ENCODE measurements around the gene UCP3.

The UCP3 gene

DNA sequence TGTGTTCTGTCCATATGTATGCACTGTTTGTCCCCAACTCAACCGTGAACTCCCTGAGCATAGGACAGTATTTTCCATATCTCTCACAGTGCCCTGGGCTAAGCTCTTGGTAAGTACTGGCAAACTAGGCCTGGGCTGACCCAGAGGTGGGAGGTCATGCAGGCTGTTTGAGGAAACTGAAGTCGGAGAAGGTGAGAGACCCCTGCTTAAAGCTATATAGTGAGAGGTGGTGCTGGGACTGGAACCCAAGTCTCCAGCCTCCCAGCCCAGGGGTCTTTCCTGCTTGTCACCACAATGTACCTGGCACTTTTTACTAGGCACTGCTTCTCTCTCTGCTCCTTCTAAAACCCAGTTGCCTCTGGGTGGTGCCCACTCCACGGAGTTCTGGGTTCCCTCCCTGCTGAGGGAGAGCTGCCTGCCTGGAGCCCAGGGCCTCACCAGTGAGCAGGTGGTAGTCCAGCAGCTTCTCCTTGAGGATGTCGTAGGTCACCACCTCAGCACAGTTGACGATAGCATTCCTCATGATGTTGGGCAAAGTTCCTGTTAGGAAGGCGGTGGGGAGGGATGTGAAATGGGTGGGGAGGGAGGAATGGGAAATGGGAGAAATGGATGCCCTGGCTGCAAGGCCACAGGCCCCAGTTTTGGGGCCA lies 4.7 kb downstream of the UCP3 start:
- Histone ChIP-seq H4K20me1 (ENCODE audit: low read depth, low read length) (no peaks in the 10 kb centered on the region), H3K79me2 (ENCODE audit: insufficient read depth, low read length) (no peaks in the 10 kb centered on the region), H3K4me3 (ENCODE audit: insufficient read depth, low read length, poor library complexity, severe bottlenecking) (no peak overlapping the region), H3K9me2 (replicated peaks; ENCODE audit: insufficient read depth, low read length) (no peaks in the 10 kb centered on the region), H3K9me3 (ENCODE audit: insufficient read depth, low read length) (no peaks in the 10 kb centered on the region), H3F3A (ENCODE audit: insufficient read depth) (no peaks in the 10 kb centered on the region), H3K9ac (ENCODE audit: low read length) (no peak overlapping the region), H3K27ac (ENCODE audit: low read depth, low read length) (no peak overlapping the region), H3K27me3 (ENCODE audit: low read length) (no peaks in the 10 kb centered on the region), H2AFZ (ENCODE audit: low read depth, low read length, severe bottlenecking) (no peak overlapping the region), H3K4me2 (ENCODE audit: low read depth, low read length, poor library complexity, severe bottlenecking) (no peak overlapping the region), H3K36me3 (ENCODE audit: low read length) (no peaks in the 10 kb centered on the region)
- TF ChIP-seq EZH2phosphoT487 (conservative IDR thresholded peaks at IDR 0.05; ENCODE audit: low read length), result no peak
- TF ChIP-seq, protein P1, sequence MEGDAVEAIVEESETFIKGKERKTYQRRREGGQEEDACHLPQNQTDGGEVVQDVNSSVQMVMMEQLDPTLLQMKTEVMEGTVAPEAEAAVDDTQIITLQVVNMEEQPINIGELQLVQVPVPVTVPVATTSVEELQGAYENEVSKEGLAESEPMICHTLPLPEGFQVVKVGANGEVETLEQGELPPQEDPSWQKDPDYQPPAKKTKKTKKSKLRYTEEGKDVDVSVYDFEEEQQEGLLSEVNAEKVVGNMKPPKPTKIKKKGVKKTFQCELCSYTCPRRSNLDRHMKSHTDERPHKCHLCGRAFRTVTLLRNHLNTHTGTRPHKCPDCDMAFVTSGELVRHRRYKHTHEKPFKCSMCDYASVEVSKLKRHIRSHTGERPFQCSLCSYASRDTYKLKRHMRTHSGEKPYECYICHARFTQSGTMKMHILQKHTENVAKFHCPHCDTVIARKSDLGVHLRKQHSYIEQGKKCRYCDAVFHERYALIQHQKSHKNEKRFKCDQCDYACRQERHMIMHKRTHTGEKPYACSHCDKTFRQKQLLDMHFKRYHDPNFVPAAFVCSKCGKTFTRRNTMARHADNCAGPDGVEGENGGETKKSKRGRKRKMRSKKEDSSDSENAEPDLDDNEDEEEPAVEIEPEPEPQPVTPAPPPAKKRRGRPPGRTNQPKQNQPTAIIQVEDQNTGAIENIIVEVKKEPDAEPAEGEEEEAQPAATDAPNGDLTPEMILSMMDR (IDR thresholded peaks at IDR 0.05; ENCODE audit: insufficient read depth, low read length, poor library complexity, severe bottlenecking), result no peak

DNA sequence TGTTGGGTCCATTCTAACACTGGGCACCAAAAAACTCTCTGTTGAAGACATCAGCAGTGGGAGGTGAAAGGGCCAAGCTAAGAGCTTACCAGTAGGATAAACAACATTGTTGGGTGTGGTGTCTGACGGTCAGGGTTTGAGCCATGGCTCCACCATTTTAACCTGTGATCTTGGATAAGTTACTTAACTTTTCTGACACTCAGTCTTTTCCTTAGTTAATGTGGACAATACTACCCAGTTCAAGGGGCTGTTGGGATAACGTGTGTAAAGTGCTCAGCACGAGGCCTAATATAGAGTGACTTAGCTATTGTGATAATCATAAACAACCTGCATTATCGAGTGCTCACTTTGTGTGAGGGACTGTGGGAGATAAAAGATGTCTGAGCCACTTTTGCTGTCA lies 6.1 kb downstream of the UCP3 start:
- Histone ChIP-seq H3F3A (ENCODE audit: insufficient read depth) (no peaks in the 10 kb centered on the region), H3K27me3 (ENCODE audit: low read length) (no peaks in the 10 kb centered on the region), H3K36me3 (ENCODE audit: low read length) (no peaks in the 10 kb centered on the region), H4K20me1 (ENCODE audit: low read depth, low read length) (no peaks in the 10 kb centered on the region), H3K4me2 (ENCODE audit: low read depth, low read length, poor library complexity, severe bottlenecking) (no peak overlapping the region), H3K4me3 (ENCODE audit: insufficient read depth, low read length, poor library complexity, severe bottlenecking) (no peak overlapping the region), H3K79me2 (ENCODE audit: insufficient read depth, low read length) (no peaks in the 10 kb centered on the region), H3K9ac (ENCODE audit: low read length) (no peak overlapping the region), H2AFZ (ENCODE audit: low read depth, low read length, severe bottlenecking) (no peak overlapping the region), H3K9me3 (ENCODE audit: insufficient read depth, low read length) (no peaks in the 10 kb centered on the region), H3K9me2 (replicated peaks; ENCODE audit: insufficient read depth, low read length) (no peaks in the 10 kb centered on the region), H3K27ac (ENCODE audit: low read depth, low read length) (no peak overlapping the region)
- TF ChIP-seq, protein P1 (IDR thresholded peaks at IDR 0.05; ENCODE audit: insufficient read depth, low read length, poor library complexity, severe bottlenecking), result no peak
- TF ChIP-seq EZH2phosphoT487 (conservative IDR thresholded peaks at IDR 0.05; ENCODE audit: low read length), result no peak

DNA sequence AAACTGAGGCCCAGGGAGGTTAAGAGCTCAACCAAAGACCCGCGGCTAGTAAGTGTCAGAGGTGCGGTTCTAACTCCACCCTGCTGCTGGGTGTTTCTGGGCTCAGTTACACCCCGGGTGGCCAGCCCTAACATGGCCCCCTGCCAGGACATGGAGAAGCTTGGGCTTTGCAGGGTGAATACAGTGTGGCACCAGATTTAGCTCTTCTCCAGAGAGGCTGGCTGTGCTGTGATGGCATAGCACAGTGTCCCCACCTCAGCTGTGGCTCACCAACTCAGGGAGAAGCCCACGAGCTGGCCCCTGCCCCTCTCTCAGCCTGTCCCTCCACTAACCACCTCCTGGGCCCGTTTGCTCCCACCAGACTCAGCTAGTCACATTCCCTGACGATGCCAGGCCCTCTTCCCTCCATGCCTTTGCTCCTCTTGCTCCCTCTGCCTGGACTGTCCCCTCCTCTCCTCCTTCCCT lies 7.0 kb downstream of the UCP3 start:
- no peaks in the 10 kb centered on the region for H3K79me2 ChIP-seq (ENCODE audit: insufficient read depth, low read length)
- H3K27me3 ChIP-seq (ENCODE audit: low read length), result no peaks in the 10 kb centered on the region
- H3K4me2 ChIP-seq (ENCODE audit: low read depth, low read length, poor library complexity, severe bottlenecking), result no peak overlapping the region
- H3F3A ChIP-seq (ENCODE audit: insufficient read depth), result no peaks in the 10 kb centered on the region
- H3K9ac ChIP-seq (ENCODE audit: low read length), result no peak overlapping the region
- no peaks in the 10 kb centered on the region for H4K20me1 ChIP-seq (ENCODE audit: low read depth, low read length)
- H3K9me3 ChIP-seq (ENCODE audit: insufficient read depth, low read length), result no peaks in the 10 kb centered on the region
- no peak overlapping the region for H3K27ac ChIP-seq (ENCODE audit: low read depth, low read length)
- no peaks in the 10 kb centered on the region for H3K9me2 ChIP-seq (replicated peaks; ENCODE audit: insufficient read depth, low read length)
- no peaks in the 10 kb centered on the region for H3K36me3 ChIP-seq (ENCODE audit: low read length)
- H2AFZ ChIP-seq (ENCODE audit: low read depth, low read length, severe bottlenecking), result no peak overlapping the region
- no peak overlapping the region for H3K4me3 ChIP-seq (ENCODE audit: insufficient read depth, low read length, poor library complexity, severe bottlenecking)
- TF ChIP-seq EZH2phosphoT487 (conservative IDR thresholded peaks at IDR 0.05; ENCODE audit: low read length), result no peak
- TF ChIP-seq, protein P1 (IDR thresholded peaks at IDR 0.05; ENCODE audit: insufficient read depth, low read length, poor library complexity, severe bottlenecking), result no peak

Data from SU-DHL-6 (cell line).